Measurements from ENCODE around the gene B4GALT2. TPM values are rescaled to one million over a fixed set of nuclear protein-coding genes. Genes with fewer than 3 reads are reported as not detected.

The B4GALT2 gene
- total and polyA plus RNA-seq, 9 of the 15 experiments (the other 6 are each of a cell fraction or from before 2014, with no cell fraction given) = 1.3 to 86.8 (median 43.8) TPM

GRCh38 chr1:44034976-44035716 is 56.1 kb downstream of the B4GALT2 start (continued):
- TF ChIP-seq ARID3B (CRISPR knock-in tag; IDR thresholded peaks at IDR 0.05; ENCODE audit: borderline replicate concordance) (0 out of 2 replicates have a peak, but pooled peaks have one; percentile 56), RB1 (IDR thresholded peaks at IDR 0.05; ENCODE audit: low read depth) (no peak), LEF1 (IDR thresholded peaks at IDR 0.05) (no peak), PPARD (CRISPR knock-in tag; IDR thresholded peaks at IDR 0.05) (0 out of 2 replicates have a peak, but pooled peaks have one; percentile 2), NFXL1 (CRISPR knock-in tag; IDR thresholded peaks at IDR 0.05) (0 out of 2 replicates have a peak, but pooled peaks have one; percentile 45), TCF15 (CRISPR knock-in tag; IDR thresholded peaks at IDR 0.05) (0 out of 2 replicates have a peak, but pooled peaks have one; percentile 56), CREB3 (tag; conservative IDR thresholded peaks at IDR 0.05; ENCODE audit: low read depth) (no peak), FOXA3 (CRISPR knock-in tag; conservative IDR thresholded peaks at IDR 0.05 in 1 of 2, IDR thresholded peaks at IDR 0.05 in 1 of 2) (peak in 1 of 2 experiments; percentile 22; a peak in 1 of 4 replicates), ZNF212 (CRISPR knock-in tag; IDR thresholded peaks at IDR 0.05) (no peak), HIVEP1 (CRISPR knock-in tag; IDR thresholded peaks at IDR 0.05) (0 out of 2 replicates have a peak, but pooled peaks have one; percentile 27), NR4A1 (CRISPR knock-in tag; IDR thresholded peaks at IDR 0.05) (0 out of 2 replicates have a peak, but pooled peaks have one; percentile 38), NR4A1 (tag; IDR thresholded peaks at IDR 0.05) (no peak), PHB (CRISPR knock-in tag; IDR thresholded peaks at IDR 0.05) (0 out of 2 replicates have a peak, but pooled peaks have one; percentile 48), ZNF124 (CRISPR knock-in tag; IDR thresholded peaks at IDR 0.05) (0 out of 2 replicates have a peak, but pooled peaks have one; percentile 42), ZNF76 (CRISPR knock-in tag; IDR thresholded peaks at IDR 0.05; ENCODE audit: borderline replicate concordance) (0 out of 2 replicates have a peak, but pooled peaks have one; percentile 40), SMAD4 (CRISPR knock-in tag; conservative IDR thresholded peaks at IDR 0.05) (no peak; the same call in 1 of the 2 replicates), NR2C2 (CRISPR knock-in tag; IDR thresholded peaks at IDR 0.05) (0 out of 2 replicates have a peak, but pooled peaks have one; percentile 2), NR2C2 (tag; IDR thresholded peaks at IDR 0.05) (no peak), CREBBP (IDR thresholded peaks at IDR 0.05; ENCODE audit: low read depth, low read length) (no peak)
- TF ChIP-seq, protein P1, sequence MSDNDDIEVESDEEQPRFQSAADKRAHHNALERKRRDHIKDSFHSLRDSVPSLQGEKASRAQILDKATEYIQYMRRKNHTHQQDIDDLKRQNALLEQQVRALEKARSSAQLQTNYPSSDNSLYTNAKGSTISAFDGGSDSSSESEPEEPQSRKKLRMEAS (CRISPR knock-in tag; IDR thresholded peaks at IDR 0.05) = peak; percentile 34; the same call in 1 of the 2 replicates
- TF ChIP-seq, protein P2, sequence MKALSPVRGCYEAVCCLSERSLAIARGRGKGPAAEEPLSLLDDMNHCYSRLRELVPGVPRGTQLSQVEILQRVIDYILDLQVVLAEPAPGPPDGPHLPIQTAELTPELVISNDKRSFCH (CRISPR knock-in tag; IDR thresholded peaks at IDR 0.05) = no peak
- TF ChIP-seq, protein P2 (tag; IDR thresholded peaks at IDR 0.05) = peak; percentile 27; the same call in 1 of the 2 replicates

Measured in K562 (cell line).